GM19043 (cell line): Measurements from ENCODE around the gene ZNF831.

Source experiments
- ATAC-seq: cut with Tn5 transposase; IDR thresholded peaks from one replicate; pipeline ENCODE4 v1.9.1; 2021; ENCODE audit warnings: low read depth; ENCODE audit not compliant: unreplicated experiment

Gene ZNF831

GRCh38 chr20:59240006-59240405, 76.4 kb downstream of the ZNF831 start:
- ATAC-seq: no peak

- no peak for ATAC-seq
These were observed 79.3 kb downstream of the ZNF831 start for GRCh38 chr20:59242714-59243626.

- ATAC-seq: no peak
These were observed 83.2 kb downstream of the ZNF831 start for GRCh38 chr20:59246691-59247400.

GRCh38 chr20:59247731-59248684, 84.4 kb downstream of the ZNF831 start:
- ATAC-seq: no peak

- ATAC-seq: no peak
These were observed 86.7 kb downstream of the ZNF831 start for GRCh38 chr20:59250293-59250692.

GRCh38 chr20:59253325-59253724, 89.7 kb downstream of the ZNF831 start:
- no peak for ATAC-seq

GRCh38 chr20:59253779-59254319, 90.2 kb downstream of the ZNF831 start:
- ATAC-seq: no peak

- no peak for ATAC-seq
These were observed 91.6 kb downstream of the ZNF831 start for GRCh38 chr20:59255256-59255655.

- ATAC-seq: no peak
These were observed 94.6 kb downstream of the ZNF831 start for GRCh38 chr20:59258221-59258621.

- ATAC-seq: no peak
These were observed 96.3 kb downstream of the ZNF831 start for GRCh38 chr20:59259946-59260345.

- ATAC-seq: no peak
These were observed 101.7 kb downstream of the ZNF831 start for GRCh38 chr20:59265298-59265697.

GRCh38 chr20:59268870-59269269, 105.2 kb downstream of the ZNF831 start:
- ATAC-seq: no peak

GRCh38 chr20:59269411-59270025, 105.9 kb downstream of the ZNF831 start:
- ATAC-seq: no peak

GRCh38 chr20:59270380-59270779, 106.8 kb downstream of the ZNF831 start:
- no peak for ATAC-seq

GRCh38 chr20:59273739-59274357, 110.2 kb downstream of the ZNF831 start:
- no peak for ATAC-seq

GRCh38 chr20:59276938-59277337, 113.3 kb downstream of the ZNF831 start:
- no peak for ATAC-seq

GRCh38 chr20:59284470-59284869, 120.8 kb downstream of the ZNF831 start:
- no peak for ATAC-seq

GRCh38 chr20:59289994-59290393, 126.4 kb downstream of the ZNF831 start:
- no peak for ATAC-seq

- no peak for ATAC-seq
These were observed 128.2 kb downstream of the ZNF831 start for GRCh38 chr20:59291740-59292383.
